K562 (cell line): ENCODE data around the gene FRMD4B.

Experiments used
- BRCA1 ChIP-seq, 2 experiments: fragments of 450-650 bp in 1 of 2; sonication (generic) in 1 of 2; formaldehyde crosslinking in 1 of 2; IDR thresholded peaks; 2 replicates each; pipeline versions ENCODE4 v1.5.0 to v1.6.1; 2017 to 2020; ENCODE audit warnings: mild to moderate bottlenecking in 1 of 2, missing genetic modification reagents in 1 of 2
- CHD2 ChIP-seq: IDR thresholded peaks from 2 replicates; pipeline ENCODE4 v1.6.1; 2011; ENCODE audit warnings: low read depth, low read length
- CTCF ChIP-seq, 3 experiments: IDR thresholded peaks in 2 of 3; conservative IDR thresholded peaks in 1 of 3; 2 replicates each; pipeline ENCODE4 v1.5.1; 2011 to 2012; ENCODE audit warnings: low read length in 3 of 3, mild to moderate bottlenecking in 3 of 3, control low read depth in 2 of 3, improper control_type of control experiment in 1 of 3, inconsistent platforms in 1 of 3, low read depth in 1 of 3, mixed read lengths in 1 of 3, moderate library complexity in 1 of 3; ENCODE audit not compliant: insufficient read depth in 2 of 3
- ZBTB5 ChIP-seq: fragments of 450-650 bp; IDR thresholded peaks from 2 replicates; pipeline ENCODE4 v1.6.1; 2017; ENCODE audit warnings: antibody characterized with exemption

GRCh38 chr3:69162308-69162980, 223.4 kb downstream of the FRMD4B start:
- TF ChIP-seq ZBTB5 (no peak), CHD2 (no peak), BRCA1 (IDR thresholded peaks at IDR 0.05) (no peak), BRCA1 (CRISPR knock-in tag; IDR thresholded peaks at IDR 0.05) (no peak), CTCF (IDR thresholded peaks at IDR 0.05 in 2 of 3, conservative IDR thresholded peaks at IDR 0.05 in 1 of 3; ENCODE audit: insufficient read depth in 2 of 3, low read depth in 1 of 3, low read length in 3 of 3) (no peak)
